HEK293T (cell line): Measurements from ENCODE around the gene ARHGAP9.

Source experiments
- CTCF ChIA-PET: fragments of 350-600 bp; formaldehyde crosslinking; extraction: SDS; loops from one replicate; lab custom pipeline; 2021; ENCODE audit warnings: antibody characterized with exemption, inconsistent platforms; lab: Yijun Ruan, JAX
- POLR2A ChIA-PET: fragments of 350-600 bp; formaldehyde crosslinking; extraction: SDS; loops from one replicate; lab custom pipeline; 2020; ENCODE audit warnings: antibody characterized with exemption, inconsistent platforms; lab: Yijun Ruan, JAX
- DNase-seq: peaks from one replicate; pipeline ENCODE4 v3.0.0; 2012; ENCODE audit warnings: mixed read lengths; ENCODE audit errors: extremely low spot score
- ARNT ChIP-seq: fragments of 450-650 bp; IDR thresholded peaks from 2 replicates; pipeline ENCODE4 v1.6.1; 2017; ENCODE audit warnings: mild to moderate bottlenecking
- BHLHE40 ChIP-seq: fragments of 450-650 bp; IDR thresholded peaks from 2 replicates; pipeline ENCODE4 v1.6.1; 2016; ENCODE audit warnings: mild to moderate bottlenecking, moderate library complexity, borderline replicate concordance
- CTBP1 ChIP-seq: fragments of 450-650 bp; IDR thresholded peaks from 2 replicates; pipeline ENCODE4 v1.6.1; 2016; ENCODE audit warnings: borderline replicate concordance
- ELF4 ChIP-seq: fragments of 450-650 bp; IDR thresholded peaks from 2 replicates; pipeline ENCODE4 v1.6.1; 2017; ENCODE audit warnings: antibody characterized with exemption
- FOXA1 ChIP-seq: fragments of 450-650 bp; IDR thresholded peaks from 2 replicates; pipeline ENCODE4 v1.6.1; 2016; ENCODE audit warnings: mild to moderate bottlenecking
- FOXK2 ChIP-seq: fragments of 450-650 bp; IDR thresholded peaks from 2 replicates; pipeline ENCODE4 v1.6.1; 2016; ENCODE audit warnings: mild to moderate bottlenecking
- FOXM1 ChIP-seq: fragments of 450-650 bp; IDR thresholded peaks from 2 replicates; pipeline ENCODE4 v1.6.1; 2017; ENCODE audit warnings: mild to moderate bottlenecking, borderline replicate concordance
- HDGF ChIP-seq: fragments of 450-650 bp; IDR thresholded peaks from 2 replicates; pipeline ENCODE4 v1.6.1; 2017; ENCODE audit warnings: antibody characterized with exemption, borderline replicate concordance
- L3MBTL2 ChIP-seq: fragments of 450-650 bp; conservative IDR thresholded peaks from 2 replicates; pipeline ENCODE4 v1.6.1; 2016; ENCODE audit warnings: mild to moderate bottlenecking
- LEF1 ChIP-seq: fragments of 450-650 bp; IDR thresholded peaks from 2 replicates; pipeline ENCODE4 v1.6.1; 2017; ENCODE audit warnings: mild to moderate bottlenecking, borderline replicate concordance
- NFRKB ChIP-seq: fragments of 450-650 bp; IDR thresholded peaks from 2 replicates; pipeline ENCODE4 v1.6.1; 2016; ENCODE audit warnings: mild to moderate bottlenecking, moderate library complexity
- SP1 ChIP-seq: fragments of 450-650 bp; IDR thresholded peaks from 2 replicates; pipeline ENCODE4 v1.6.1; 2017
- SUZ12 ChIP-seq: fragments of 450-650 bp; IDR thresholded peaks from 2 replicates; pipeline ENCODE4 v1.6.1; 2016; ENCODE audit warnings: mild to moderate bottlenecking
- TARDBP ChIP-seq: fragments of 450-650 bp; IDR thresholded peaks from 2 replicates; pipeline ENCODE4 v1.6.1; 2016
- ZNF384 ChIP-seq: fragments of 450-650 bp; IDR thresholded peaks from 2 replicates; pipeline ENCODE4 v1.6.1; 2016
- TF ChIP-seq, protein P1 (sequence below): fragments of 450-650 bp; IDR thresholded peaks from 2 replicates; pipeline ENCODE4 v1.6.1; 2016

ARHGAP9 gene

DNA sequence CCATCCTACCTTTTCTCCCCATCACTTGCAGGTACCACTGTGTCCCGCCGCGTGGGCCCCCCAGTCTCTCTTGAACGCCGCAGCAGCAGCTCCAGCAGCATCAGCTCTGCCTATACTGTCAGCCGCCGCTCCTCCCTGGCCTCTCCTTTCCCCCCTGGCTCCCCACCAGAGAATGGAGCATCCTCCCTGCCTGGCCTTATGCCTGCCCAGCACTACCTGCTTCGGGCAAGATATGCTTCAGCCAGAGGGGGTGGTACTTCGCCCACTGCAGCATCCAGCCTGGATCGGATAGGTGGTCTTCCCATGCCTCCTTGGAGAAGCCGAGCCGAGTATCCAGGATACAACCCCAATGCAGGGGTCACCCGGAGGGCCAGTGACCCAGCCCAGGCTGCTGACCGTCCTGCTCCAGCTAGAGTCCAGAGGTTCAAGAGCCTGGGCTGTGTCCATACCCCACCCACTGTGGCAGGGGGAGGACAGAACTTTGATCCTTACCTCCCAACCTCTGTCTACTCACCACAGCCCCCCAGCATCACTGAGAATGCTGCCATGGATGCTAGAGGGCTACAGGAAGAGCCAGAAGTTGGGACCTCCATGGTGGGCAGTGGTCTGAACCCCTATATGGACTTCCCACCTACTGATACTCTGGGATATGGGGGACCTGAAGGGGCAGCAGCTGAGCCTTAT is 9.2 kb downstream of the ARHGAP9 start:
- no peak for DNase-seq
- ChIA-PET POLR2A (interaction anchor here (1.0 to 1.5 kb wide), 3 partner anchors 12 to 16 kb away, joined by 3 to 4 read pairs (median 4); partner anchors contain the start of gene INHBE), CTCF (interaction anchor here (1.9 kb wide), 1 partner anchor 12 kb away, joined by 8 read pairs; no protein-coding TSS in a partner anchor)
- no peak for TF ChIP-seq TARDBP
- no peak for TF ChIP-seq L3MBTL2
- no peak for TF ChIP-seq HDGF

DNA sequence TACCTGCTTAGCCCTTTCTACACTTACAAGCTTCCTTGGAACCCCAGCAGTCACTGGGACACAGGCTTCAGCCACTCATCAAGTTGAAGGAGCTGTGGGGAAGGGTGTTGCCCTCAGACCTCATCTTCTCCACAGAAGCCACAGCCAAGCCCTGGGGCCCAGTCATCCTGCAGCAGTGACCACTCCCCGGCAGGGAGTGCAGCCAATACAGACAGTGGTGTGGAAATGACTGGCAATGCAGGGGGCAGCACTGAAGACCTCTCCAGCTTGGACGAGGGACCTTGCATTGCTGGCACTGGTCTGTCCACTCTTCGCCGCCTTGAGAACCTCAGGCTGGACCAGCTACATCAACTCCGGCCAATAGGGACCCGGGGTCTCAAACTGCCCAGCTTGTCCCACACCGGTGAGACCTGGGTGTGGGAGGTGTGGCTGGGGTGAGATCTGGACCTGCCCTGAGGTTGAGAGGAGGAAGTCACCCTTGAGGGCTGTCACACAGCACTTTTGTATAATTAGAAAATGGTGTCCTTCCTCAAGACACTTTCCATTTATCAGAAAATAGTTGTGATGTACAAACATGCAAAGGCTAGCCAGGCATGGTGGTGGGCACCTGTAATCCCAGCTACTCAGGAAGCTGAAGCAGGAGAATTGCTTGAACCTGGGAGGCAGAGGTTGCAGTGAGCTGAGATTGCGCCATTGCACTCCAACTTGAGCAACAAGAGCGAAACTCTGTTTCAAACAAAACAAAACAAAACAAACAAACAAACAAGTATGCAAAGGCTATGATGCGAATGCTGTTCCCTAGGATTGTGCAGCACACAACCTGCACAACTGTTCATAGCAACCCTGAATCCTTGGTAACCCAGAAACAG is 10.1 kb downstream of the ARHGAP9 start:
- POLR2A ChIA-PET: interaction anchor here (0.9 to 1.5 kb wide), 4 partner anchors 11 to 141 kb away, joined by 3 to 4 read pairs (median 4); partner anchors contain the start of genes ARHGEF25 and INHBE
- no peak for TF ChIP-seq TARDBP
- CTCF ChIA-PET: interaction anchor here (1.6 to 1.7 kb wide), 2 partner anchors 11 to 14 kb away, joined by 3 to 10 read pairs; partner anchors contain the start of genes GLI1 and INHBE
- DNase-seq: no peak

DNA sequence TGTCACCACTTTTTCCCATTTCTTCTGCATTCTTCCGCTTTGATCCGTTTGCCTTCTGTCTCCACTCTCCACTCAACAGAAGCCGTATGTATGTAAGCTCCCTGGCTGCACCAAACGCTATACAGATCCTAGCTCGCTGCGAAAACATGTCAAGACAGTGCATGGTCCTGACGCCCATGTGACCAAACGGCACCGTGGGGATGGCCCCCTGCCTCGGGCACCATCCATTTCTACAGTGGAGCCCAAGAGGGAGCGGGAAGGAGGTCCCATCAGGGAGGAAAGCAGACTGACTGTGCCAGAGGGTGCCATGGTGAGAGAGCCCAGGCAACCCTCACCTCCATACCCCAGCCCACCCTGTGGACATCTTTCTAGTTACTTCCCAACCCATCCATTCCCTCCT is 11.8 kb downstream of the ARHGAP9 start:
- POLR2A ChIA-PET: no interaction called here
- DNase-seq: no peak
- CTCF ChIA-PET: interaction anchor here (1.6 to 1.7 kb wide), 2 partner anchors 9 to 12 kb away, joined by 3 to 10 read pairs; partner anchors contain the start of genes GLI1 and INHBE
- no peak for TF ChIP-seq TARDBP
- TF ChIP-seq CTBP1: no peak
- TF ChIP-seq L3MBTL2: no peak
- no peak for TF ChIP-seq SUZ12
- no peak for TF ChIP-seq FOXA1
- TF ChIP-seq ARNT: no peak
- no peak for TF ChIP-seq BHLHE40
- TF ChIP-seq FOXM1: no peak
- TF ChIP-seq, protein P1, sequence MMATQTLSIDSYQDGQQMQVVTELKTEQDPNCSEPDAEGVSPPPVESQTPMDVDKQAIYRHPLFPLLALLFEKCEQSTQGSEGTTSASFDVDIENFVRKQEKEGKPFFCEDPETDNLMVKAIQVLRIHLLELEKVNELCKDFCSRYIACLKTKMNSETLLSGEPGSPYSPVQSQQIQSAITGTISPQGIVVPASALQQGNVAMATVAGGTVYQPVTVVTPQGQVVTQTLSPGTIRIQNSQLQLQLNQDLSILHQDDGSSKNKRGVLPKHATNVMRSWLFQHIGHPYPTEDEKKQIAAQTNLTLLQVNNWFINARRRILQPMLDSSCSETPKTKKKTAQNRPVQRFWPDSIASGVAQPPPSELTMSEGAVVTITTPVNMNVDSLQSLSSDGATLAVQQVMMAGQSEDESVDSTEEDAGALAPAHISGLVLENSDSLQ: no peak
- no peak for TF ChIP-seq HDGF
- no peak for TF ChIP-seq ELF4
- no peak for TF ChIP-seq LEF1
- no peak for TF ChIP-seq ZNF384
- TF ChIP-seq SP1: no peak
- TF ChIP-seq FOXK2: no peak
- TF ChIP-seq NFRKB: no peak

DNA sequence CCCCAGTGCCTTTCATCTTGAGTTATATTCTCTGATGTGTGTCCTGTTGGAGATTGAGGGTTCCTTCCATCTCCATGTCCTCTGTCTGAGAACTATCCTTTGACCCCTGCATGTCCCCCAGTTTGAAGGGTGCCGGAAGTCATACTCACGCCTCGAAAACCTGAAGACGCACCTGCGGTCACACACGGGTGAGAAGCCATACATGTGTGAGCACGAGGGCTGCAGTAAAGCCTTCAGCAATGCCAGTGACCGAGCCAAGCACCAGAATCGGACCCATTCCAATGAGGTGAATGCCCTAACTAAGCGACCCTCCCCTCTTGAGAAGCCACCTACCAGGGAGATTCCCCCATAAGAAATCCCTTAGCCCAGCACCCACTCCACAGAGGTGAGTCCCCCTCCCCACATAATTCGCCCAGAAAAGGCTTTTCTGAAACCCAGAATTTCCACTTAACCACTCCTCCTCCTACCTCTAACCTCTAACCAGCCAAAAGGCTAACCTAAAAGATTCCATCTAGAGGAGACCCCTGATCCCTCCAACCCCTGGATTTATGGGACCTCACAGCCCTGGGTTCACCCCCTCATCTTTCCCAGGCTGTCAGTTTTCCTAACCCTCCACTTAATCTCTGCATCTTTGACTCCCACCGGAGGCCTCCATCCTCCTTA is 12.3 kb downstream of the ARHGAP9 start:
- POLR2A ChIA-PET: no interaction called here
- CTCF ChIA-PET: no interaction called here
- no peak for TF ChIP-seq CTBP1
- TF ChIP-seq FOXA1: no peak
- TF ChIP-seq NFRKB: no peak
- TF ChIP-seq HDGF: no peak
- no peak for TF ChIP-seq BHLHE40
- TF ChIP-seq TARDBP: no peak
- TF ChIP-seq, protein P1: no peak
- DNase-seq: no peak

DNA sequence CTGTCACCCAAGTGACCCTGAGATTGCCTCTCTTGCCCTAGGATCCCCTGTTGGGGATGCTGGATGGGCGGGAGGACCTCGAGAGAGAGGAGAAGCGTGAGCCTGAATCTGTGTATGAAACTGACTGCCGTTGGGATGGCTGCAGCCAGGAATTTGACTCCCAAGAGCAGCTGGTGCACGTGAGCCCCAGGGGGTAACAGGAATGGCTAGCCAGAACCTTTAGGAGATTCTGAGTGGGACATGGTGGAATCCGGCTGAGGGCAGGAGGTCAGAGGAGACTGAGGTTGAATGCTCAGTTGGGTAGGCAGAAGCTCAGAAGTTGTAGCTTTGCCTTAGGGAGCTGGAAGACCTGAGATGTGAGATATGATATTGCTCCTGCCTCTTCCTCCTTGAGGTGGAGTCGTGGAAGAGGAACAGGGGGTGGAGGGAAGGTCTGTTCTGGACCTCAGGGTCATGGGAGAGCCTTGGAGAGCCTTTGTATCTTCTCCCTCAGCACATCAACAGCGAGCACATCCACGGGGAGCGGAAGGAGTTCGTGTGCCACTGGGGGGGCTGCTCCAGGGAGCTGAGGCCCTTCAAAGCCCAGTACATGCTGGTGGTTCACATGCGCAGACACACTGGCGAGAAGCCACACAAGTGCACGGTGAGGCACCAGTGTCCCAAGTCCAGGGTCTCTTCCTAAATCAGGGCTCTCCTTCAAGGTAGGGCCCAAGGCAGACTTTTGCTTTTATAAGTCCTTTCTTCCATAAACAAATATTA is 13.7 kb downstream of the ARHGAP9 start:
- DNase-seq: no peak
- ChIA-PET CTCF (no interaction called here), POLR2A (interaction anchor here (0.7 to 2.3 kb wide), 2 partner anchors 11 to 236 kb away, joined by 3 to 11 read pairs; partner anchors contain the start of genes INHBE and SHMT2)
- TF ChIP-seq TARDBP (no peak), FOXK2 (no peak), ELF4 (no peak), LEF1 (no peak), NFRKB (no peak), ZNF384 (no peak), CTBP1 (no peak), ARNT (no peak), FOXM1 (no peak), SP1 (no peak), SUZ12 (no peak), FOXA1 (no peak), HDGF (no peak), BHLHE40 (no peak), L3MBTL2 (no peak)
- TF ChIP-seq, protein P1: no peak
